ENCODE results near the gene SIRT4. TPM values are rescaled to one million over a fixed set of nuclear protein-coding genes. Genes with fewer than 3 reads are reported as not detected.

Gene SIRT4
- total RNA-seq, 1 experiment from 2014 or later, result 2.1 TPM

DNA sequence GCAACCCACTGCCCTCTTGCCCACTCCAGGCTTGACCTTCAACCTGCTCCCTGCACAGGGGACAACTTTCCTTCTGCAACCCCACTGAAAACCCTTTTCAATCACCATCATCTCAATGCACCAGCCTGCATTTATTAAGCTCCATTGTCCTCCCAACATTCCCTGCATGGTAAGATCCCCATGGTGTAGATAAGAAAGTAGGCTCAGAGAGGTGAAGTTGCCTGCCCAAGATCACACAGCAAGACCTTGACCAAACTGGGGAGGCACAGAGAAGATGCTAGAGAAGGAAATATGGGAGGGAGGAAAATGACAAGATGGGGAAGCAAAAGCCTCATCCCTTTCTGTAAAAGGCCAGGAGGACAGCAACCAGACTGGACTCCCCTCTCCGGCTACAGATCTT lies 57.0 kb downstream of the SIRT4 start:
- Histone ChIP-seq H3K27me3 (ENCODE audit: insufficient read depth, low read length) (no peaks in the 10 kb centered on the region), H3K79me2 (ENCODE audit: insufficient read depth, low read length) (no peaks in the 10 kb centered on the region), H2BK120ac (ENCODE audit: low read depth, low read length, poor library complexity, severe bottlenecking) (no peak overlapping the region), H3K14ac (ENCODE audit: insufficient read depth, low read length) (no peak overlapping the region), H2AK5ac (ENCODE audit: insufficient read length, low read length) (no peak overlapping the region), H3K4ac (ENCODE audit: low read depth, low read length) (no peak overlapping the region), H3K56ac (ENCODE audit: insufficient read length, low read depth, low read length) (no peak overlapping the region), H3K23ac (ENCODE audit: insufficient read length, low read depth, low read length) (no peak overlapping the region), H2BK5ac (ENCODE audit: insufficient read length, low read length) (no peak overlapping the region), H3K18ac (ENCODE audit: insufficient read length, low read depth, low read length) (no peak overlapping the region), H2BK20ac (ENCODE audit: low read depth, low read length, poor library complexity, severe bottlenecking) (no peak overlapping the region), H2BK12ac (ENCODE audit: insufficient read length, low read depth, low read length) (no peak overlapping the region), H2AFZ (ENCODE audit: low read length) (no peak overlapping the region), H4K5ac (ENCODE audit: insufficient read length, low read depth, low read length) (no peak overlapping the region), H2BK15ac (ENCODE audit: low read depth, low read length) (no peak overlapping the region), H3K27ac (ENCODE audit: insufficient read length, low read depth, low read length) (no peak overlapping the region), H4K8ac (replicated peaks; ENCODE audit: insufficient read length, low read depth, low read length) (no peak overlapping the region), H3K9ac (ENCODE audit: extremely low read depth, insufficient read length, low read length) (no peak overlapping the region), H3K9me3 (ENCODE audit: control insufficient read depth, low read depth, low read length) (no peaks in the 10 kb centered on the region), H4K91ac (ENCODE audit: insufficient read length, low read depth, low read length) (no peak overlapping the region), H3K4me2 (ENCODE audit: insufficient read depth, insufficient read length, low read length) (no peak overlapping the region), H3K79me1 (ENCODE audit: insufficient read depth, low read depth, low read length, poor library complexity, severe bottlenecking) (no peaks in the 10 kb centered on the region), H3K4me1 (ENCODE audit: insufficient read depth, low read length) (peaks cover 9% of the 10 kb centered on the region; the same call in 1 of the 2 replicates), H4K20me1 (ENCODE audit: control insufficient read depth, insufficient read depth, insufficient read length) (peaks cover 2% of the 10 kb centered on the region), H3K23me2 (ENCODE audit: insufficient read length, low read depth, low read length, poor library complexity, severe bottlenecking) (no peaks in the 10 kb centered on the region), H3T11ph (ENCODE audit: low read length) (no peak overlapping the region)
- Mint-ChIP-seq H3K9me3 (no peaks in the 10 kb centered on the region), H3K4me1 (peaks cover 57 to 58% of the 10 kb centered on the region in 2 experiments), H3K27ac (peak overlapping the region; percentile 17 to 79 (median 24); a peak in 6 of 7 replicates), H3K27me3 (ENCODE audit: low read depth) (no peaks in the 10 kb centered on the region; the same call in 1 of the 2 replicates), H3K4me3 (peak overlapping the region in 1 of 2 experiments; percentile 5; a peak in 1 of 5 replicates), H3K36me3 (ENCODE audit: insufficient read depth in 1 of 3, low read depth in 3 of 3) (peaks cover 38 to 81% (median 80%) of the 10 kb centered on the region in 3 experiments)
- TF ChIP-seq CTCF (conservative IDR thresholded peaks at IDR 0.05), result no peak
- DNase-seq, result no peak
- WGBS (ENCODE audit: extremely low coverage, insufficient read length, low lambda C conversion rate), result no CpG with 5 or more reads among the region's 1 CpG

Data from H9 (cell line).